Adrenal gland (tissue), 12 donors: ENCODE data around the gene HTR7. TPM values are rescaled to one million over a fixed set of nuclear protein-coding genes. Genes with fewer than 3 reads are reported as not detected.

Source experiments
- DNase-seq, 7 donors: peaks; one replicate each; pipeline ENCODE4 v3.0.0-alpha.2; 2019 to 2020
- H3K27ac ChIP-seq, 5 donors: fragments of 200-600 bp; sonication (generic) in 4 of 5; 1 replicate in 3 of 5; 2 replicates in 2 of 5; pipeline versions ENCODE4 v1.5.1 to v1.8.0; 2016 to 2020; ENCODE audit warnings: mild to moderate bottlenecking in 1 of 5
- H3K27me3 ChIP-seq: fragments of 200-600 bp; 2 replicates; pipeline ENCODE4 v1.8.0; 2021
- H3K36me3 ChIP-seq, 2 donors: fragments of 200-600 bp; replicated peaks in 1 of 2; 1 replicate in 1 of 2; 2 replicates in 1 of 2; pipeline versions ENCODE4 v1.5.1 to v1.8.0; 2018 to 2022
- H3K4me1 ChIP-seq, 2 donors: fragments of 200-600 bp; replicated peaks in 1 of 2; 1 replicate in 1 of 2; 2 replicates in 1 of 2; pipeline versions ENCODE4 v1.5.1 to v1.8.0; 2018 to 2021
- H3K4me3 ChIP-seq, 4 donors: fragments of 200-600 bp; sonication (generic) in 3 of 4; one replicate each; pipeline ENCODE4 v1.5.1; 2016 to 2018
- H3K9me3 ChIP-seq, 3 donors: fragments of 200-600 bp; sonication (generic) in 1 of 3; replicated peaks in 1 of 3; 1 replicate in 2 of 3; 2 replicates in 1 of 3; pipeline versions ENCODE4 v1.5.1 to v1.8.0; 2016 to 2021
- CTCF ChIP-seq, 6 experiments: fragments of 450-650 bp in 4 of 6; fragments of 200-600 bp in 2 of 6; sonication (generic) in 1 of 6; IDR thresholded peaks; 1 replicate in 5 of 6; 2 replicates in 1 of 6; pipeline versions ENCODE4 v1.5.1 to v1.8.0; 2016 to 2021; ENCODE audit warnings: antibody characterized with exemption in 6 of 6, mild to moderate bottlenecking in 2 of 6, moderate library complexity in 1 of 6
- POLR2A ChIP-seq, 2 donors: fragments of 450-650 bp; IDR thresholded peaks; one replicate each; pipeline ENCODE4 v1.6.1; 2017; ENCODE audit warnings: antibody characterized with exemption in 2 of 2, mild to moderate bottlenecking in 2 of 2, moderate library complexity in 1 of 2
- WGBS, 4 donors: extraction: QIAGEN DNeasy Blood & Tissue Kit in 2 of 4; methylation state at CpG; one replicate each; pipeline versions ENCODE4 v1.1.5 to v1.1.7; 2013 to 2017; 5-methylcytosine and 5-hydroxymethylcytosine counted together
- intact Hi-C, 2 donors: fragments of 100-400 bp; cut with DNase I; formaldehyde crosslinking; loops; one replicate each; pipeline versions ENCODE4 v1.14.1 to v1.15.0; 2022 to 2023
- polyA plus RNA-seq, 3 donors: library from polyadenylated mRNA; stranded (reverse); fragments of 200-250 nt in 2 of 3; fragments of 350-450 nt in 1 of 3; fragmentation: Illumina TruSeq in 1 of 3; extraction: RNeasy Lipid Tissue Mini Kit (QIAGEN cat#74804) in 1 of 3; gene quantifications; one replicate each; pipeline ENCODE4 v1.2.3, GENCODE V29; 2013 to 2014
- small RNA-seq, 2 donors: library from RNA; depleted of rRNA; stranded (forward); fragments of <200 nt; gene quantifications; one replicate each; pipeline ENCODE3, GENCODE V24; 2016
- total RNA-seq, 9 donors: library from RNA; depleted of rRNA in 4 of 9; stranded (reverse); fragments of >200 nt in 4 of 9; fragments of 120-200 nt in 1 of 9; fragmentation: NEBNext Ultra II Directional in 1 of 9; extraction: Animal tissue kit (Norgen Biotek cat#: 25700) in 1 of 9; gene quantifications; one replicate each; pipeline versions ENCODE4 v1.1.0 to v1.2.4, GENCODE V29; 2013 to 2023
- donor health status: healthy with polysubstance abuse.
- donor health status: Bipolar disorder and iron deficiency.
- donor health status: DM: yes; HTN: yes; CAD: no.
- donor health status: DM: no; HTN: no; CAD: no.
- donor health status: DM: no; HTN: no; CAD: no.
- donor health status: DM: yes; HTN: yes; CAD: no.

Gene HTR7
- total and polyA plus RNA-seq, 12 donors: 0.03 to 0.50 (median 0.35) TPM; not detected in 1

GRCh38 chr10:90707657-90708056 is 150.2 kb downstream of the HTR7 start:
- Histone ChIP-seq H3K27me3 (peaks cover 4% of the 10 kb centered on the region), H3K36me3 (no peaks in the 10 kb centered on the region), H3K4me1 (no peaks in the 10 kb centered on the region), H3K4me3 (no peak overlapping the region), H3K27ac (no peak overlapping the region), H3K9me3 (no peaks in the 10 kb centered on the region)
- TF ChIP-seq POLR2A (IDR thresholded peaks at IDR 0.05) (no peak), CTCF (IDR thresholded peaks at IDR 0.05) (no peak)
- intact Hi-C loops: no loop called here
- 66 to 88% (median 80%) methylated on average over 2 of the region's 2 CpGs for WGBS, 4 donors
- DNase-seq: no peak

- Histone ChIP-seq H3K4me1 (no peaks in the 10 kb centered on the region), H3K9me3 (no peaks in the 10 kb centered on the region), H3K36me3 (no peaks in the 10 kb centered on the region), H3K27ac (no peak overlapping the region), H3K27me3 (no peaks in the 10 kb centered on the region), H3K4me3 (no peak overlapping the region)
- no peak for DNase-seq
- TF ChIP-seq CTCF (IDR thresholded peaks at IDR 0.05): no peak
- TF ChIP-seq POLR2A (IDR thresholded peaks at IDR 0.05): no peak
- intact Hi-C loops: loop anchor here in 1 of 2 donors (5.0 kb wide), 1 partner anchor 234 kb away; no protein-coding TSS in a partner anchor
Observed at GRCh38 chr10:90701428-90701827, 156.4 kb downstream of the HTR7 start.

DNA sequence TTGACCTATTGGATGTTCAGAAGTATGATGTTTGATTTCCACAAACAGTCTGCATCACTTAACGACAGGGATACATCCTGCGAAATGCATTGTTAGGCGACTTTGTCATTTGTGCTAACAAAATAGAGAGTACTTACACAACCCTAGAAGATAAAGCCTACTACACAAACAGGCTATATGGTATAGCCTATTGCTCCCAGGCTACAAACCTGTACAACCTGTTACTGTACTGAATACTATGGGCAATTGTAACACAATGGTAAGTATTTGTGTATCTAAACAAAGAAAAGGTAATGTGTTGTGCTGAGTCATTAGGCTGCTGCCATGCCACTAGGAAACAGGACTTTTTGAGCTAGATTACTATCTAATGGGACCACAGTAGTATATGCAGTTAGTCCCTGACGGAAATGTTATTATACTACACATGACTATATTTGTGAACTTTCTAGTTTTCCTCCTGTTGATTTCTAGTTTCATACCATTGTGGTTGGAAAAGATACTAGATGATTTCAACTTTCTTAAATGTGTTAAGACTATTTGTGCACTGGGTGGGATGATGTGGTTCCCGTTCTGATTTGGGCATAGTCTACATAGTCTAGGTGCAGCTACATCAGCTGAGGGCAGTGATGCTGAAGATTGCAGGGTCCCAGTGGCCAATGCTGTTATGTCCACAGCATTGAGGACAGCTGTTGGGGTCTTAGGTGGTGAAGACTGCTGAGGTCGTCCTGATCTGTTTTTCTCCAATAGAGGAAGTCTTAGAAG is 161.7 kb downstream of the HTR7 start:
- intact Hi-C loops: no loop called here
- DNase-seq: no peak

More for the DNA sequence above, 161.7 kb downstream of the HTR7 start:
- no peaks in the 10 kb centered on the region for H3K9me3 ChIP-seq
- TF ChIP-seq POLR2A (IDR thresholded peaks at IDR 0.05): no peak
- no peak for TF ChIP-seq CTCF (IDR thresholded peaks at IDR 0.05)
- no peak overlapping the region for H3K4me3 ChIP-seq
- no peaks in the 10 kb centered on the region for H3K36me3 ChIP-seq
- no peaks in the 10 kb centered on the region for H3K27me3 ChIP-seq
- 54 to 73% (median 66%) methylated on average over 6 of the region's 6 CpGs for WGBS, 4 donors
- no peak overlapping the region for H3K27ac ChIP-seq
- no peaks in the 10 kb centered on the region for H3K4me1 ChIP-seq

Small RNA genes within 50 kb of the gene (small RNA-seq; reads per million reads assigned to genes)
- gene RF00019: 0 reads per million in 2 donors

Other genes with a start within 250 kb of the HTR7 start
- gene RPP30, start 13.9 kb upstream of the HTR7 start, total RNA-seq: 10 to 100 TPM; 18.6 to 51.1 (median 26.5) TPM
- gene RPP30, start 13.9 kb upstream of the HTR7 start, polyA plus RNA-seq: 10 to 100 TPM; 40.8 to 60.7 (median 42.6) TPM
- under 1 TPM in 6 of 9 donors, not detected in 3; 0.15 to 0.48 (median 0.20) TPM for gene ANKRD1, start 63.0 kb upstream of the HTR7 start, total RNA-seq
- gene ANKRD1, start 63.0 kb upstream of the HTR7 start, polyA plus RNA-seq: 1 to 10 TPM in 2 of 3 donors, under 1 TPM in 1; 0.40 to 2.3 (median 1.5) TPM